Ureter (tissue), 1 donor: ENCODE data around the gene WDPCP. TPM values are rescaled to one million over a fixed set of nuclear protein-coding genes. Genes with fewer than 3 reads are reported as not detected.
"Not testable (repeated sequence)": the region's sequence is repeated elsewhere in the genome, so short reads cannot be mapped to it uniquely, and the experiment has no call there.

Experiments
- DNase-seq: peaks from one replicate; pipeline ENCODE4 v3.0.0-alpha.2; 2020; ENCODE audit warnings: low spot score
- total RNA-seq: library from RNA; stranded (reverse); gene quantifications from one replicate; pipeline ENCODE4 v1.2.4, GENCODE V29; 2023
- donor health status: DM: yes; HTN: yes; CAD: no.

WDPCP gene
- total RNA-seq, 1 donor from 2014 or later = 22.1 TPM

GRCh38 chr2:63364866-63365265, 223.4 kb downstream of the WDPCP start:
- no peak for DNase-seq

- not testable (repeated sequence) for DNase-seq
These were observed 230.6 kb downstream of the WDPCP start for GRCh38 chr2:63357722-63358121.

- DNase-seq = no peak
These were observed 240.9 kb downstream of the WDPCP start for GRCh38 chr2:63347361-63347760.

GRCh38 chr2:63346411-63346810, 241.9 kb downstream of the WDPCP start:
- DNase-seq = no peak

GRCh38 chr2:63345285-63345633, 243.0 kb downstream of the WDPCP start:
- no peak for DNase-seq

GRCh38 chr2:63344575-63345284, 243.5 kb downstream of the WDPCP start:
- no peak for DNase-seq

- DNase-seq = no peak
These were observed 244.7 kb downstream of the WDPCP start for GRCh38 chr2:63343397-63344109.

GRCh38 chr2:63340443-63340842, 247.8 kb downstream of the WDPCP start:
- DNase-seq = no peak

- DNase-seq = no peak
These were observed 253.4 kb downstream of the WDPCP start for GRCh38 chr2:63334910-63335309.

GRCh38 chr2:63326473-63326872, 261.8 kb downstream of the WDPCP start:
- DNase-seq = no peak

- DNase-seq = not testable (repeated sequence)
These were observed 264.6 kb downstream of the WDPCP start for GRCh38 chr2:63323662-63324061.

- DNase-seq = not testable (repeated sequence)
These were observed 266.3 kb downstream of the WDPCP start for GRCh38 chr2:63321973-63322372.

- DNase-seq = no peak
These were observed 267.6 kb downstream of the WDPCP start for GRCh38 chr2:63320669-63321068.

GRCh38 chr2:63310614-63311013, 277.7 kb downstream of the WDPCP start:
- DNase-seq = no peak

GRCh38 chr2:63301481-63301880, 286.8 kb downstream of the WDPCP start:
- DNase-seq = no peak

- no peak for DNase-seq
These were observed 287.4 kb downstream of the WDPCP start for GRCh38 chr2:63300835-63301234.

GRCh38 chr2:63287956-63288355, 300.3 kb downstream of the WDPCP start:
- no peak for DNase-seq

- not testable (repeated sequence) for DNase-seq
These were observed 301.8 kb downstream of the WDPCP start for GRCh38 chr2:63286520-63286919.

GRCh38 chr2:63283273-63283672, 305.0 kb downstream of the WDPCP start:
- DNase-seq = no peak

GRCh38 chr2:63272560-63272959, 315.7 kb downstream of the WDPCP start:
- DNase-seq = no peak

- no peak for DNase-seq
These were observed 317.6 kb downstream of the WDPCP start for GRCh38 chr2:63270717-63271116.

- no peak for DNase-seq
These were observed 319.3 kb downstream of the WDPCP start for GRCh38 chr2:63268946-63269345.

GRCh38 chr2:63261137-63261621, 327.1 kb downstream of the WDPCP start:
- DNase-seq = no peak
